ENCODE results near the gene IL2.
A peak's percentile ranks its signal among the peaks of the same experiment; 100 is the strongest.

IL2 gene

DNA sequence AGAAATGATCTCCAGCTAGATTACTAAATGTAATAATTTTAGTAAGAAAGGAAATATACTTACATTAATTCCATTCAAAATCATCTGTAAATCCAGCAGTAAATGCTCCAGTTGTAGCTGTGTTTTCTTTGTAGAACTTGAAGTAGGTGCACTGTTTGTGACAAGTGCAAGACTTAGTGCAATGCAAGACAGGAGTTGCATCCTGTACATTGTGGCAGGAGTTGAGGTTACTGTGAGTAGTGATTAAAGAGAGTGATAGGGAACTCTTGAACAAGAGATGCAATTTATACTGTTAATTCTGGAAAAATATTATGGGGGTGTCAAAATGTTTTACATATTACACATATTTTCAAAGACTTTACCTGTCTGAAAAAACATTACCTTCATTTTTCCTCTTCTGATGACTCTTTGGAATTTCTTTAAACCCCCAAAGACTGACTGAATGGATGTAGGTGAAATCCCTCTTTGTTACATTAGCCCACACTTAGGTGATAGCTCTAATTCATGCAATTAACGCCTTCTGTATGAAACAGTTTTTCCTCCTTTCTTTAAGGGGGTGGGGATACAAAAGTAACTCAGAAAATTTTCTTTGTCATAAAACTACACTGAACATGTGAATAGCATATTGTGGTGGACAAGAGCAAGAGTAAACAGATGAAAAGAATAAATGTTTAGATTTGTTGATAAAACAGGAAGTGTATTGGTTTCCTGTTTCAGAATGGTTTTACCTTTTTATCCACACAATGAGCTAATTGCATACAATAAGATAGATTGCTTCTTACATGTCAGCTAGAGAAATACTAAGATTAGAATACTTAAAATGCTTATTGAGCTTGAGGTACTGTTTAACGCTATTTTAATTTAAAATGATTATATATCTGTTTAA lies at the start of gene IL2:
IL2 (minus strand) TSS at position 495 of the 886 bp plus-strand sequence; CDS start at position 210, 285 bp downstream.
- TF ChIP-seq, protein P1, sequence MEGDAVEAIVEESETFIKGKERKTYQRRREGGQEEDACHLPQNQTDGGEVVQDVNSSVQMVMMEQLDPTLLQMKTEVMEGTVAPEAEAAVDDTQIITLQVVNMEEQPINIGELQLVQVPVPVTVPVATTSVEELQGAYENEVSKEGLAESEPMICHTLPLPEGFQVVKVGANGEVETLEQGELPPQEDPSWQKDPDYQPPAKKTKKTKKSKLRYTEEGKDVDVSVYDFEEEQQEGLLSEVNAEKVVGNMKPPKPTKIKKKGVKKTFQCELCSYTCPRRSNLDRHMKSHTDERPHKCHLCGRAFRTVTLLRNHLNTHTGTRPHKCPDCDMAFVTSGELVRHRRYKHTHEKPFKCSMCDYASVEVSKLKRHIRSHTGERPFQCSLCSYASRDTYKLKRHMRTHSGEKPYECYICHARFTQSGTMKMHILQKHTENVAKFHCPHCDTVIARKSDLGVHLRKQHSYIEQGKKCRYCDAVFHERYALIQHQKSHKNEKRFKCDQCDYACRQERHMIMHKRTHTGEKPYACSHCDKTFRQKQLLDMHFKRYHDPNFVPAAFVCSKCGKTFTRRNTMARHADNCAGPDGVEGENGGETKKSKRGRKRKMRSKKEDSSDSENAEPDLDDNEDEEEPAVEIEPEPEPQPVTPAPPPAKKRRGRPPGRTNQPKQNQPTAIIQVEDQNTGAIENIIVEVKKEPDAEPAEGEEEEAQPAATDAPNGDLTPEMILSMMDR (conservative IDR thresholded peaks at IDR 0.05) = no peak
- no peak within 1 kb of the TSS for H3K27ac ChIP-seq

DNA sequence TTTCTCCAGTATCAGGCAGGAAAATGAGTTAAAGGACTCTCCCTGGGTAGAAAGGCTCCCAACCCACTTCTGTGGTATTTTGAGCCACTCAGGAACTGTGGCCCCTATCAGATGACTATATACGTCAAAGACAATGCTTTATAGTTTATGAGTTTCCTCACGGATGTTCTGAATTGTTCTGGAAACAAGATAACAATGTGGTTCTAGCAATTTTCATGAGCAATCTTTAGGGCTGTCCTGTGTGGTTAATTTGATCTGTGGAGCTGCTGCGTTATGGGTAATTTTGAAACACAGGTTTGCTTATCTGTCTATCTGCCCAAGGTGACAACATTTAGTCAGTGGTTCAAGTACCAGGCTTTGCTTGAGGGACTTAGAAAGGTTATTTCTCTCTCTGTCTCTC lies 46.7 kb upstream of the IL2 start:
- H3K27ac ChIP-seq = no peak overlapping the region
- TF ChIP-seq, protein P1 (conservative IDR thresholded peaks at IDR 0.05) = no peak

DNA sequence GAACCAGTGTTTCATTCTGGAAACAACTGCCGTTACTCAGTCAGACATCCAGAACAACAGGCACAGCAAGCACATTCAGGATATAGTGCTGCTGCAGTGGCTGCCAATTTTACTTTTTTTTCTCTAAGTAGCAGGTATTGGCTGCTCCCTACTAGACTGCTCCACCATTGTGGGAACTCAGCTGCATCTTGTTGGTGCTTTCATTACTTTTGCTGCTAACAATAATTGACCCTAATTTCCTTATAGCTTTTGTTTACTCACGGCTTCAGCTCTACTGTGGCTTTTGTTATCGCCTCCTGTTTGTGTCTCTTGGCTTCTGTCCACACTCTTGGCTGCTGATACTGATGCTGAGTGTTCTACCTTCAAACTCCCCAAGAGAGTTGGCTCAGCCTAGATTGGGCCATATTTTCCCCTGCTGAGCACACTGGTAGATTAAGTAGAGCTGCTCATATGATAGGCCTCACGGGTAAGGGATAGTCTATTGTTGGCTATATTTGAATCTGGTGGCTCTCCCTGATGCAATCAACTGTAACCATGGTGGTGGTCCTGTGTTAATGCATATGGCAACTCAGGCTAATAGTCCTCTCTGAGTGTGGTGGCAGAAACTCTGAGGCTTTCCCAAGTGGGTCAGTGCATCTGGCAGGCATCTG lies 44.5 kb upstream of the IL2 start:
- TF ChIP-seq, protein P1 (conservative IDR thresholded peaks at IDR 0.05) = no peak
- H3K27ac ChIP-seq = peak overlapping the region; percentile 25; the same call in 1 of the 2 replicates

DNA sequence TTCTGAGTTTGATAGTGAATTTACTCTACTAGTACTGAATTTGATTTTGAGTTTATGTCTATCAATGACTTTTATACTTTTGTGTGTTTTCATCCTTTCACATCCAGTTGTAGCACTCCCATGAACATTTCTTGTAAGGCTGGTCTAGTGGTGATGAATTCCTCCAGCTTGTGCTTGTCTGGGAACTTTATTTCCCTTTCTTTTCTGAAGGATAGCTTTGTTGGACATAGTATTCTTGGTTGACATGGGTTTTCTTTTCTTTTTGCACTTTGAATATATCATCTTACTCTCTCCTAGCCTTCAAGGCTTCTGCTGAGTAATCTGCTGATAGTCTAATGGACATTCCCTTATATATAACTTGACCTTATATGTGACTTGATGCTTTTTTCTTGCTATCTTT lies 32.5 kb upstream of the IL2 start:
- TF ChIP-seq, protein P1 (conservative IDR thresholded peaks at IDR 0.05) = no peak
- no peak overlapping the region for H3K27ac ChIP-seq

DNA sequence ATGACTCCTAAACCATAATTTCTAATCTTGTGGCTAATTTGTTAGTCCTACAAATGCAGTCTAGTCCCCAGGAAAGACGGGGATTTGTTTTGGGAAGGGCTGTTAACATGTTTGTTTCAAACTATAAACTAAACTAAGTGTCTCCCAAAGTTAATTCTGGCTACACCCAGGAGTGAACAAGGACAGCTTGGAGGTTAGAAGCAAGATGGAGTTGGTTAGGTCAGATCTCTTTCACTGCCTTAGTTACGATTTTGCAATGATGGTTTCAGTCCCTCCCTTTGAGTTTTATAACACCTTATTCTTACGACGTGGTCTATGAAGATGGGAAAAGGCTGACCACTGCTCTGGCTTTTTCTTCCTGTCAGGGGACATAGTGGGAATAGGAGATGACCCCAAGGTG lies 27.0 kb upstream of the IL2 start:
- no peak overlapping the region for H3K27ac ChIP-seq
- TF ChIP-seq, protein P1 (conservative IDR thresholded peaks at IDR 0.05) = no peak

DNA sequence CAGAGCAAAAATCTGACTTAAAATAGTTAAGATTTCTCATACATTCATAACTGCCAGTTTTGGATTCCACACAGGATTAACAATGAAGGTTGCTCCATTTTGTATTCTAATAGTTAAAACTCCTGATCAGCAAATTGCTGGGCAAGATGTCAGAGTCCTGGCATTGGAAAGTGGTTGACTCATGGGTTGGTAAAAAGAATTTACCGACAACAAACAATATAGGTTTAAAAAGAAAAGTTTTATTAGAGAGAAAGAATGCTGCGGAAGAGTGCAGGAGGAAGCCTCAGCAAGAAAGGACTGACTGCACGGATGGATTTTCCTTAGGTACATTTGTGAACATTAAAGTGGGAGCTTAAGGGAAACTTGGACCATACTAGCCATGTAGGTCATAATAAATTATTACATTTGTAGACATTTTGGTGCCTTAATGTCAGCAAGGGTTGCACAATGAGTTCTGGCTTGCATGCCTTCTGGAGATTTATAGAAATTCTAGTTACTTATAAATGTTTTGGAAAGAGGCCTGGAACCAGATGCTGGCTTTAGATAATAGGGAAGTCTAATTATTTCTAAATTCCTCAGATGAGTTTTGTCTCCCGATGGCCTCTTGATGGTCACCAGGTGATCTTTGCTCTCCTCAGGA lies 25.4 kb upstream of the IL2 start:
- TF ChIP-seq, protein P1 (conservative IDR thresholded peaks at IDR 0.05) = no peak
- no peak overlapping the region for H3K27ac ChIP-seq
